HG03520 (cell line): ENCODE measurements around the gene RAB31.

Experiments
- ATAC-seq: cut with Tn5 transposase; IDR thresholded peaks from one replicate; pipeline ENCODE4 v1.9.1; 2021; ENCODE audit warnings: mild to moderate bottlenecking, moderate library complexity; ENCODE audit not compliant: unreplicated experiment

The RAB31 gene

DNA sequence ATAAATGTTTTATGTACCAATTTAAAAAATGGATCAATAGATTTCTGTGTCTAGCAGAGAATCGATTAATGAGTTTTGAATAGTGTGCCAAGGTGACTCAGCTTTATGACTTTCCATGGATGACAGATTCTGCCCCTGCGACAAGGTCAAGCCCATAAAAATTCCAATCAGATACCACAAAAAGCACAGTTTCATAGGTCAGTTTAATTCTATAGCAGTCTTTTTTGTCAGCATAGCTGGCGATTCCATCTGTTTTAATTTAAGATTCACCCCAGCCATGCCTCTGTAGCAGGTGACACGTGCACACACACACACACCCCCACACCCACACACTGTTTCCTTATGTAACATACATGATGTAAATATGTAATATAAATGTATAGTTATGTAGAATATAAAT, 28.9 kb downstream of the RAB31 start:
- ATAC-seq: no peak

- no peak for ATAC-seq
Observed at GRCh38 chr18:9737472-9738121, 29.5 kb downstream of the RAB31 start.

DNA sequence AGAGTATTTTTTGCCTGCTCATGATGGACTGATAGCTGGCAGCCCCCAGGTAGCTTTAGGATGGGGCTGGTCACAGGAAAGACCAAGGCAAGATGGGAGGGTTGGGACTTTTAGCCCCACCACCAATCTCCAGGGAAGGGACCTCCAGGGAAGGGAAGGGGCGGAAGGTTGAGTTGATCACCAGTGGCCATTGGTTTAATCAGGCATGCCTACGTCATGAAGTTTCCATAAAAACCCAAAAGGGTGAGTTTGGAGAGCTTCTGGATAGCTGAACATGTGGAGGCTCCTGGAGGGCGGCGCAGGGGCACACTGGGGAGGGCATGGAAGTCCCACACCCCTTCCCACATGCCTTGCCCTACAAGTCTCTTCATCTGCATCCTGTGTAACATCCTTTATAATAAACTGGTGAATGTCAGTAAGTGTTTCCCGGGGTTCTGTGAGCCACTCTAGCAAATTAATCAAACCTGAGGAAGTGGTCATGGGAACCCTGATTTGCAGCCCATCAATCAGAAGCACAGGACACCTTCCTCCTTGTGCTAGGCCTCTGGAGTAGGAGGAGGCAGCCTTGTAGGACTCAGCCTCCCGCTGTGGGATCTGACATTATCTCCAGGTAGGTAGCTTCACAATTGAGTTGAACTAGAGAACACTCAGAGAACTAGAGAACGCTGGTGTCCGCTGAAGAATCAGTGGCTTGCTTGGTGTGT, 30.3 kb downstream of the RAB31 start:
- ATAC-seq: no peak

GRCh38 chr18:9739516-9739915, 31.4 kb downstream of the RAB31 start:
- ATAC-seq: no peak

- ATAC-seq: no peak
Observed at GRCh38 chr18:9740071-9740470, 32.0 kb downstream of the RAB31 start.

DNA sequence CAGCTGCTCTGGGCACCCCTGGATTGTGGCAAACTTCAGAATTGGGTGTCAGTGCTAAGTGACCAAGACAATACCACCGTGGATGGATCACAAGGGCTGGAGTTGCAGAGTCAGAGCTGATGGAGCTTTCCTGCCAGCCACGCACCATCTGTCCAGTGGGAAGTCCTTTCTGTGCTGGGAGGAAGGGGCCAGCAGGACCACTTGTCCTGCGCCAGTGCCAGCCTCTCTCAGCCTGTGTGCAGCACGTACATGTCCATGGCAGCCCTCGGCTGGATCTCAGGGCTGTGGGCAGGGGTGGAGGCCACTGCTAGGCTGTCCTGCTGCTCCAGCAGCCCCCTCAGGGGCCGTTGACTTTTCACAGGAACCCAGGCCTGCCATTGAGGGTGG, 33.3 kb downstream of the RAB31 start:
- no peak for ATAC-seq

DNA sequence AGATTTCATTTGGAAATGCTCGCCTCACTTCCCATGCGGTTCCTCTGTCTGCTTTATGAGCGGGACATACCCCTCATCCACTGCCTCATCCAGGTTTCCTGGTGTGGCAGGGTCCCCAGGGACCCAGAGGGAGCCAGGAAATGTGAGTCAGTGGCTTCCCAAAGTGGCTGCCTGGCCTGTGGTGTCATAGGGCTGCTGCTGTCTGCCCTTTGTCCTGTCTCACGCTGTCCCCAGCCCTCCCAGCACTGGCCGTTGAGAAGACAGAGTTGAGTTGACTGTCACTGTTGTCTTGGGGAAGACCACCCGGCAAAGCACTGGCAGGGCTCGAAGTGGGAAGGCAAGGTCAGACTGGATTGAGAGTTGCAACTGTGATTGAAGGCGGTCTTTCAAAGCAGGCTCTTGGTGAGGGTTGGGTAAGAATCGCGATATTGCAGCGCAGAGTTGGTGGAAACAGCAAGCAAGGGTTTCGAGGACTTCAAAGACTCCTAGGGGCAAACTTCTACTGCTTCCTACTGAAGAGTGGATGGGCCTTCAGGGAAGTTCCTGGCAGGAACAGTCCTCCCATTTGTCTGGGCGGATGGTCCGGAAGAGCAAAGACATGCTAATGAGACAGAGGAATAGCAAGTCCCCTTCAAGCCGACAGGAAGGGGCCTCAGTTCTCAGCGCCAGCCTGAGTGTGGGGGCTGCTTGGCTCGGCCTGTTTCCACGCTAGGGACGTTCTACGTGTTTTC, 33.9 kb downstream of the RAB31 start:
- ATAC-seq: no peak

- ATAC-seq: no peak
Observed at GRCh38 chr18:9742524-9743131, 34.5 kb downstream of the RAB31 start.

GRCh38 chr18:9743200-9744016, 35.3 kb downstream of the RAB31 start:
- ATAC-seq: no peak

- no peak for ATAC-seq
Observed at GRCh38 chr18:9746958-9747357, 38.9 kb downstream of the RAB31 start.

- no peak for ATAC-seq
Observed at GRCh38 chr18:9749611-9750010, 41.5 kb downstream of the RAB31 start.

DNA sequence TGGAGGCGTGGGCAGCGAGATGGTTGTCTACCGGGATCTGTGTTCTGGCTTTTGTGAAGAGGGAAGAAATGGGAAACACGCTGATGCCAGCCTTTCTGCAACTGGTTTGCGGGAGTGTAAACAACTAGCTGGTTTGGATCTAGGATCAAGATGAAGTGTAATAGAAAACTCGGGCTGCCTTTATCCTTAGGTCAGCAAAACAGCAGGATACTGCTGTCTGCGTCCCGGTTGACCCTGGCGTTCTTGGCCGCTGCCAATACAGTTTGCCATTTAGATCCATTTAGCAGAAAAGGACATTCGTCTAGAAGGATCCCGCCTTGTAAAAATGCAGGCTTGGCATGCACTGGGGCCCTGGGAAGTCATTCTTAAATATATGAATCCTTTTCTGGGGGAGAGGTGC, 42.0 kb downstream of the RAB31 start:
- no peak for ATAC-seq

DNA sequence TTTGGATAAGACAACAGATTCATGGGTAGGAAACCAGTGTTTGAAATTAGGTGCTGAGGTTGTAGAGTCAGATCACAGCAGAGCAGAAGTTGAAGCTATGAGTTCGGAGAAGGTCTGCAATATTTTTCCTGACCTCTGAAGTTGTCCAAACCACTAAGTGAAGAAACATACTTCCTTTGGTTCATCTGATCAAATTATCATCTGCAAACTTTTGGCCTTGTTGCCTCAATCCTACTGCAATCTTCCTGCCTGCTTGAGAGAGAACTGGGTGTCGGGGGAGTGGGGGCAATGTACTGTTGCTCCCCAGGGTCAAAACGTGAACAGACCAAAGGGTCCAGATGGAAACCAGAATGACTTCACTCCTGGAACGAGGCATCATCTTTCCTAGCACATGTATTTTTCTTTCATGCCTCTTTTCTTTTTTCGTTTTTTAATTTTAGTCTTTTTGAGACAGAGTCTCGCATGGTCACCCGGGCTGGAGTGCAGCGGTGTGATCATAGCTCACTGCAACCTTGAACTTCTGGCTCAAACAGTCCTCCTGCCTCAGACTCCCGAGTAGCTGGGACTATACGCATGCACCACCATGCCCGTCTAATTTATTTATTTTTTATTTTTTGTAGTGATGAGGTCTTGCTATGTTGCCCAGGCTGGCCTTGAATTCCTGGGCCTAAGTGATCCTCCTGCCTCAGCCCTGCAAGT, 42.7 kb downstream of the RAB31 start:
- no peak for ATAC-seq

GRCh38 chr18:9751371-9752031, 43.4 kb downstream of the RAB31 start:
- ATAC-seq: no peak

- ATAC-seq: no peak
Observed at GRCh38 chr18:9753846-9754245, 45.7 kb downstream of the RAB31 start.

- ATAC-seq: no peak
Observed at GRCh38 chr18:9755110-9755509, 47.0 kb downstream of the RAB31 start.

- no peak for ATAC-seq
Observed at GRCh38 chr18:9755615-9756014, 47.5 kb downstream of the RAB31 start.

- ATAC-seq: no peak
Observed at GRCh38 chr18:9756271-9756932, 48.3 kb downstream of the RAB31 start.

- no peak for ATAC-seq
Observed at GRCh38 chr18:9756933-9757470, 48.9 kb downstream of the RAB31 start.
